SK-N-SH treated with all-trans-retinoic acid at 6 μM for 48 hours (cell line): ENCODE data around the gene RAB7B.

ENCODE experiments used
- ATAC-seq: fragments of 200-7000 bp; cut with Tn5 transposase; 3 replicates; pipeline ENCODE4 v1.9.1; 2020; ENCODE audit warnings: mild to moderate bottlenecking, moderate library complexity
- ARNTL ChIP-seq: fragments of 450-650 bp; formaldehyde crosslinking; IDR thresholded peaks from 2 replicates; pipeline ENCODE4 v1.5.0; 2020; ENCODE audit warnings: low read depth, mild to moderate bottlenecking, moderate library complexity, borderline replicate concordance
- BACH2 ChIP-seq: fragments of 250-450 bp; sonication (Bioruptor Pico); IDR thresholded peaks from 2 replicates; pipeline ENCODE4 v1.9.0; 2021; ENCODE audit warnings: mild to moderate bottlenecking, borderline replicate concordance
- CSDC2 ChIP-seq: fragments of 250-450 bp; sonication (Bioruptor Pico); IDR thresholded peaks from 2 replicates; pipeline ENCODE4 v1.5.0; 2020; ENCODE audit warnings: mild to moderate bottlenecking, moderate library complexity
- ESRRG ChIP-seq: fragments of 250-450 bp; sonication (Bioruptor Pico); IDR thresholded peaks from 2 replicates; pipeline ENCODE4 v1.6.1; 2021; ENCODE audit warnings: mild to moderate bottlenecking
- OSR1 ChIP-seq: fragments of 250-450 bp; sonication (Bioruptor Pico); IDR thresholded peaks from 2 replicates; pipeline ENCODE4 v1.8.0; 2022; ENCODE audit warnings: moderate library complexity, mild to moderate bottlenecking, inconsistent platforms
- PPARA ChIP-seq: fragments of 250-450 bp; sonication (Bioruptor Pico); IDR thresholded peaks from 2 replicates; pipeline ENCODE4 v1.5.0; 2020; ENCODE audit warnings: mild to moderate bottlenecking, borderline replicate concordance
- RARB ChIP-seq: fragments of 250-450 bp; sonication (Bioruptor Pico); IDR thresholded peaks from 2 replicates; pipeline ENCODE4 v1.8.0; 2021; ENCODE audit warnings: mild to moderate bottlenecking, moderate library complexity
- SNAI2 ChIP-seq: fragments of 250-450 bp; sonication (Bioruptor Pico); IDR thresholded peaks from 2 replicates; pipeline ENCODE4 v1.5.0; 2020; ENCODE audit warnings: mild to moderate bottlenecking, moderate library complexity
- ZFP3 ChIP-seq: fragments of 250-450 bp; sonication (Bioruptor Pico); IDR thresholded peaks from 2 replicates; pipeline ENCODE4 v1.5.0; 2020; ENCODE audit warnings: mild to moderate bottlenecking, moderate library complexity
- ZFP30 ChIP-seq: fragments of 450-650 bp; formaldehyde crosslinking; IDR thresholded peaks from 2 replicates; pipeline ENCODE4 v1.5.0; 2022; ENCODE audit warnings: mild to moderate bottlenecking, moderate library complexity
- ZNF565 ChIP-seq: fragments of 450-650 bp; formaldehyde crosslinking; conservative IDR thresholded peaks from 2 replicates; pipeline ENCODE4 v1.5.0; 2020; ENCODE audit warnings: low read depth, mild to moderate bottlenecking, moderate library complexity
- ZNF70 ChIP-seq: fragments of 450-650 bp; formaldehyde crosslinking; IDR thresholded peaks from 2 replicates; pipeline ENCODE4 v1.5.0; 2020; ENCODE audit warnings: mild to moderate bottlenecking, moderate library complexity
- ZNF8 ChIP-seq: fragments of 450-650 bp; formaldehyde crosslinking; IDR thresholded peaks from 2 replicates; pipeline ENCODE4 v1.5.0; 2020; ENCODE audit warnings: mild to moderate bottlenecking, moderate library complexity
- TF ChIP-seq, protein P1 (sequence below): fragments of 250-450 bp; sonication (Bioruptor Pico); IDR thresholded peaks from 2 replicates; pipeline ENCODE4 v1.8.0; 2021; ENCODE audit warnings: low read depth, mild to moderate bottlenecking, moderate library complexity, borderline replicate concordance
- TF ChIP-seq, protein P2 (sequence below): fragments of 250-450 bp; sonication (Bioruptor Pico); IDR thresholded peaks from 2 replicates; pipeline ENCODE4 v1.5.1; 2020; ENCODE audit warnings: low read depth, mild to moderate bottlenecking, moderate library complexity
- TF ChIP-seq, protein P3 (sequence below): fragments of 250-450 bp; sonication (Bioruptor Pico); IDR thresholded peaks from 2 replicates; pipeline ENCODE4 v1.5.0; 2020; ENCODE audit warnings: mild to moderate bottlenecking, moderate library complexity
- TF ChIP-seq, protein P4 (sequence below): fragments of 250-450 bp; sonication (Bioruptor Pico); IDR thresholded peaks from 2 replicates; pipeline ENCODE4 v1.8.0; 2020; ENCODE audit warnings: mild to moderate bottlenecking, moderate library complexity, borderline replicate concordance

Gene RAB7B

DNA sequence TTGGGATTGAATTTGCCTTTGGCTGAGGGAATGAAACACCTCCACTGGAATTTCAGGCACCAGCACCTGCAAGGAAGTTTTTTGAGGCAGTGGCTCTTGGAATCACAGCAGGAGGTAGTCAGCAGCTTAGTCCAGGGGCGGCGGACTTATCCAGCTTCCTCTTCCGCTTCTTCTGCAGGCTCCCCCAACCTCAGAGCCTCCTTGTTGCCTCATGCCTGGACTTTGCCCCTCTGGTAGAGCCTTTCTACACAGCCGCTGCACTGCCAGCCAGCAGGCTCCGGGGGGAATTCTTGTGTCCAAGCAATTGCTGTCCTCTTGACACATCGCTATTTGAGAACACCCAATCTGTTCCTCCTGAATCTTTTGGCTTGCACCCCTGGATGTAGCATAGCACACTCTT is 45.4 kb upstream of the RAB7B start:
- TF ChIP-seq ESRRG = no peak
- TF ChIP-seq CSDC2 (CRISPR knock-in tag) = no peak
- TF ChIP-seq, protein P1, sequence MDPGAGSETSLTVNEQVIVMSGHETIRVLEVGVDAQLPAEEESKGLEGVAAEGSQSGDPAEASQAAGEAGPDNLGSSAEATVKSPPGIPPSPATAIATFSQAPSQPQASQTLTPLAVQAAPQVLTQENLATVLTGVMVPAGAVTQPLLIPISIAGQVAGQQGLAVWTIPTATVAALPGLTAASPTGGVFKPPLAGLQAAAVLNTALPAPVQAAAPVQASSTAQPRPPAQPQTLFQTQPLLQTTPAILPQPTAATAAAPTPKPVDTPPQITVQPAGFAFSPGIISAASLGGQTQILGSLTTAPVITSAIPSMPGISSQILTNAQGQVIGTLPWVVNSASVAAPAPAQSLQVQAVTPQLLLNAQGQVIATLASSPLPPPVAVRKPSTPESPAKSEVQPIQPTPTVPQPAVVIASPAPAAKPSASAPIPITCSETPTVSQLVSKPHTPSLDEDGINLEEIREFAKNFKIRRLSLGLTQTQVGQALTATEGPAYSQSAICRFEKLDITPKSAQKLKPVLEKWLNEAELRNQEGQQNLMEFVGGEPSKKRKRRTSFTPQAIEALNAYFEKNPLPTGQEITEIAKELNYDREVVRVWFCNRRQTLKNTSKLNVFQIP (CRISPR knock-in tag) = no peak
- no peak for TF ChIP-seq BACH2 (CRISPR knock-in tag)
- TF ChIP-seq RARB = no peak

DNA sequence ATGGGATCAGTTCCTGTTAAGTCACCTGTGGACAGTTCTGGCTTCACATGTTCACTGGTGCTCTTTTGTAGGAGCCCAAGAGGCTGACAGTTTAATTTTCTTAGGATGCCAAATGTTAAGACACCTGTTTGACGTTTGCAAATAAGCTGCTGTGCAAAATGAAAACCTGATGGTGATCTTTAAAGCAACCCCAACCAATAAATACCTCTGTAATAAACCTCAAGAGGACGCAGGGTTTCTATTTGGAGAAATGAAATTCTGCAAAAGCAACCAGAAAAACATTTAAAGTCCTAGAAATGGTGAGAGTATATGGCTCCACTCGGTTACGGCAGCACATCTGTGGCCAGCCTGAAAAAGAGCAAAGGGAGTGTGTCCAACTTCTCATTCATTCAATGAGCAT is 44.1 kb upstream of the RAB7B start:
- TF ChIP-seq, protein P2, sequence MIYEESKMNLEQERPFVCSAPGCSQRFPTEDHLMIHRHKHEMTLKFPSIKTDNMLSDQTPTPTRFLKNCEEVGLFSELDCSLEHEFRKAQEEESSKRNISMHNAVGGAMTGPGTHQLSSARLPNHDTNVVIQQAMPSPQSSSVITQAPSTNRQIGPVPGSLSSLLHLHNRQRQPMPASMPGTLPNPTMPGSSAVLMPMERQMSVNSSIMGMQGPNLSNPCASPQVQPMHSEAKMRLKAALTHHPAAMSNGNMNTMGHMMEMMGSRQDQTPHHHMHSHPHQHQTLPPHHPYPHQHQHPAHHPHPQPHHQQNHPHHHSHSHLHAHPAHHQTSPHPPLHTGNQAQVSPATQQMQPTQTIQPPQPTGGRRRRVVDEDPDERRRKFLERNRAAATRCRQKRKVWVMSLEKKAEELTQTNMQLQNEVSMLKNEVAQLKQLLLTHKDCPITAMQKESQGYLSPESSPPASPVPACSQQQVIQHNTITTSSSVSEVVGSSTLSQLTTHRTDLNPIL (CRISPR knock-in tag) = no peak
- ATAC-seq = no peak

More for the DNA sequence above, 45.4 kb upstream of the RAB7B start:
- no peak for ATAC-seq

DNA sequence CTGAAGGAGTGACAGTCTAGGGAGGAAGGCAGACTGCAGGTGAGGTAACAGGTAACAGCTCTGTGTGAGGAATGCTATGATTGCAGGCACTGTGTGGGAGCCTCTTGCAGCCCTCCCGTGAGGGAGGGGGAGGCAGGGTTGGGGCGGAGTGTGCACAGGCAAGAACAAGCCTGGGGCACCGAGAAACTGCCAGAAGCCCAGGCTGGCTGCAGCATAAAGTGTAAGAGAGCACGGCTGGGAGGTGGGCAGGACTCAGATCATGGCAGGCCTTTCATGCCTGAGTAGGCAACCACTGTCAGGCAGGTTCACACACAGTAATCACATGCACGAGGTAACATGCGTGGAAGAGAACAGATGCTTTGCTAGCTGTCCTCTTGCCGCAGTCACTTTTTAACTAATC is 38.4 kb upstream of the RAB7B start:
- no peak for ATAC-seq
- TF ChIP-seq ZNF70 (peak; percentile 69; the same call in 1 of the 2 replicates), ZNF565 (CRISPR knock-in tag) (no peak), ZFP3 (CRISPR knock-in tag) (no peak)

DNA sequence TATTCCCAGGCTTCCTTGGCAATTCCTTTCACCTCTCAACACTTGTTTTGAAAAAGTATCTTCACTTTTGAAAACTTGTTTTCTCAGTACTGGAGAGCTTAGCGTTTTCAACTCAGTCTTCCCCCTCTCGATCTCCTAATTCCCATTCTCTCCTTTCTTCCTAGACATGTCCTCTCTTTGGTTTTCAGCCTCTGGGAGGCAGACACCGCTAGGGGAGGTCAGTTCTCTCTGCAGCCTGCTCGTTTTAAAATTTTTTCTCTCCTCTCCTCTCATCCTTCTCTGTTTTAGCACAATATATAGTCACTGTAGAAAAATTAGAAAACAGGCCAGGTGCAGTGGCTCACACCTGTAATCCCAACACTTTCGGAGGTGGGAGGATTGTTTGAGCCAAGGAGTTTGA is 37.1 kb upstream of the RAB7B start:
- TF ChIP-seq, protein P1 (CRISPR knock-in tag) = no peak
- TF ChIP-seq ARNTL (CRISPR knock-in tag) (no peak), ZFP30 (CRISPR knock-in tag) (no peak)
- TF ChIP-seq, protein P3, sequence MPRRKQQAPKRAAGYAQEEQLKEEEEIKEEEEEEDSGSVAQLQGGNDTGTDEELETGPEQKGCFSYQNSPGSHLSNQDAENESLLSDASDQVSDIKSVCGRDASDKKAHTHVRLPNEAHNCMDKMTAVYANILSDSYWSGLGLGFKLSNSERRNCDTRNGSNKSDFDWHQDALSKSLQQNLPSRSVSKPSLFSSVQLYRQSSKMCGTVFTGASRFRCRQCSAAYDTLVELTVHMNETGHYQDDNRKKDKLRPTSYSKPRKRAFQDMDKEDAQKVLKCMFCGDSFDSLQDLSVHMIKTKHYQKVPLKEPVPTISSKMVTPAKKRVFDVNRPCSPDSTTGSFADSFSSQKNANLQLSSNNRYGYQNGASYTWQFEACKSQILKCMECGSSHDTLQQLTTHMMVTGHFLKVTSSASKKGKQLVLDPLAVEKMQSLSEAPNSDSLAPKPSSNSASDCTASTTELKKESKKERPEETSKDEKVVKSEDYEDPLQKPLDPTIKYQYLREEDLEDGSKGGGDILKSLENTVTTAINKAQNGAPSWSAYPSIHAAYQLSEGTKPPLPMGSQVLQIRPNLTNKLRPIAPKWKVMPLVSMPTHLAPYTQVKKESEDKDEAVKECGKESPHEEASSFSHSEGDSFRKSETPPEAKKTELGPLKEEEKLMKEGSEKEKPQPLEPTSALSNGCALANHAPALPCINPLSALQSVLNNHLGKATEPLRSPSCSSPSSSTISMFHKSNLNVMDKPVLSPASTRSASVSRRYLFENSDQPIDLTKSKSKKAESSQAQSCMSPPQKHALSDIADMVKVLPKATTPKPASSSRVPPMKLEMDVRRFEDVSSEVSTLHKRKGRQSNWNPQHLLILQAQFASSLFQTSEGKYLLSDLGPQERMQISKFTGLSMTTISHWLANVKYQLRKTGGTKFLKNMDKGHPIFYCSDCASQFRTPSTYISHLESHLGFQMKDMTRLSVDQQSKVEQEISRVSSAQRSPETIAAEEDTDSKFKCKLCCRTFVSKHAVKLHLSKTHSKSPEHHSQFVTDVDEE (CRISPR knock-in tag) = no peak
- TF ChIP-seq, all 23 proteins: peak for 0
- no peak for ATAC-seq

DNA sequence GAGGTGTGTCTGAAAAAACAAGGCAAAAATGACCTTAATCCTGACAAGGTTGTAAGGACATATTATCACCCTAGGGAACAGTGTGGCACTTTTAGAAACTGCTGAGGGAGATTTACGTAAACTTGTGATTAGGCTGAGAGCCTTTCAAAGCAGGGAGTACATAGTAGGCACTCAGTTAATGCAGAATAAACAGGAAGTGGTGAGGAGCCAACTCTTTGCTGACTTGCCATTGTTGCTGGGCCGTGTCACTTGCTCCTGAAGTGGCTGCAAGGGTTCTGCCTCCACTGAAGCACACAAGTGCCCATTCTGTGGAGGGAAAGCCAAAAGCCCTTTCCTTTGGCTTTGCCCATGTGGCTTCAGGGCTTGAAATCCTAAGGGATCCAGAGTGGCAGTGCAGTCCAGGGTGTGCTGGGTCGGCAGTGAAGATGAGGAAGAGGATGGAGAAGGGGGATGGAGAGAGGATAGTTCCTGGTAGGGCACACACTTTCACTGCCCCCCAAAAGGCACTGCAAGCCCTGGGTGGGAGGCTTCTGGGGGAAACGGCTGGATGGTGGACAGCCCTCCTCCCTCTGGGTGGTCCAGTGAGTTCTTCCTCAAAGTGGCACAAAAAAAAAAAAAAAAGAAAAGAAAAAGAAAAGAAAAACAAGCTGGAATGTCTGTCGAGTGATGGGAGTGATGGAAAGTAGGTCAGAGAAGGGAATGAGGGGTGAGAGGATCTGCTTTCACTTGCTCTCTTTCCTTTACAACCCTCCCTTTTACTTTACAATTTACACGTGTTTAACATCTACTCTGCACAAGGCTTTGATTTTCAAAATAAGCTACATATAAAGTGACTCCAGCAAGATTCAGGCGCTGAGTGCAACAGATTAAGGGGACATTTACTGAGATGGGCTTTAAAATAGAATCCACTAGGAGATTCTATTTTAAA is 36.1 kb upstream of the RAB7B start:
- ATAC-seq = no peak

DNA sequence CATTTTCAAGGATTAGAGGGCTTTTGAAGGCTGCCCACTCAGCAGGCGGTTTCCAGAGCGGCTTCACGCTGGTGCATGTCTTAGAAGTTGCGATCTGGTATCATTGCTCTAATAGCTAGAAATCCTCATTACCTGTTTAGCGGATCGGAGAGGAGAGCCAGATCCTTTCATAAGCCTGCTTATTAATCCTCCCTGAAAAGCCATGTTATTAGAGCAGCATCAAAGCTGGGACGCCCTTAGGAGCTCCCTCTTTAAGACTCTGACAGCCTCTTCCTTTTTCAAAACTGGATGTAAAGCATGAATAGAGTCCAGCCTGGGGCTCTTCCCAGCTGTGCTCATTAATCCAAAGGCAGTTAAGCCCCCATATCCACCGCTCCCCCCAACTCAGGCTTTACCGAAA is 34.4 kb upstream of the RAB7B start:
- no peak for ATAC-seq
- TF ChIP-seq ZNF565 (CRISPR knock-in tag) = no peak
- TF ChIP-seq ESRRG = no peak
- no peak for TF ChIP-seq OSR1 (CRISPR knock-in tag)
- TF ChIP-seq ZNF8 = no peak
- TF ChIP-seq, protein P4, sequence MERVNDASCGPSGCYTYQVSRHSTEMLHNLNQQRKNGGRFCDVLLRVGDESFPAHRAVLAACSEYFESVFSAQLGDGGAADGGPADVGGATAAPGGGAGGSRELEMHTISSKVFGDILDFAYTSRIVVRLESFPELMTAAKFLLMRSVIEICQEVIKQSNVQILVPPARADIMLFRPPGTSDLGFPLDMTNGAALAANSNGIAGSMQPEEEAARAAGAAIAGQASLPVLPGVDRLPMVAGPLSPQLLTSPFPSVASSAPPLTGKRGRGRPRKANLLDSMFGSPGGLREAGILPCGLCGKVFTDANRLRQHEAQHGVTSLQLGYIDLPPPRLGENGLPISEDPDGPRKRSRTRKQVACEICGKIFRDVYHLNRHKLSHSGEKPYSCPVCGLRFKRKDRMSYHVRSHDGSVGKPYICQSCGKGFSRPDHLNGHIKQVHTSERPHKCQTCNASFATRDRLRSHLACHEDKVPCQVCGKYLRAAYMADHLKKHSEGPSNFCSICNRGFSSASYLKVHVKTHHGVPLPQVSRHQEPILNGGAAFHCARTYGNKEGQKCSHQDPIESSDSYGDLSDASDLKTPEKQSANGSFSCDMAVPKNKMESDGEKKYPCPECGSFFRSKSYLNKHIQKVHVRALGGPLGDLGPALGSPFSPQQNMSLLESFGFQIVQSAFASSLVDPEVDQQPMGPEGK (CRISPR knock-in tag) = no peak
- TF ChIP-seq, protein P2 (CRISPR knock-in tag) = no peak
- TF ChIP-seq RARB = no peak
- no peak for TF ChIP-seq CSDC2 (CRISPR knock-in tag)
- TF ChIP-seq SNAI2 (CRISPR knock-in tag) = no peak
- no peak for TF ChIP-seq BACH2 (CRISPR knock-in tag)
- no peak for TF ChIP-seq PPARA (CRISPR knock-in tag)
- no peak for TF ChIP-seq ARNTL (CRISPR knock-in tag)

More for the DNA sequence above, 36.1 kb upstream of the RAB7B start:
- no peak for TF ChIP-seq SNAI2 (CRISPR knock-in tag)
- TF ChIP-seq, all 23 proteins: peak for 0
